Vagina (tissue), 2 donors: ENCODE results near the gene TCAIM. TPM values are rescaled to one million over a fixed set of nuclear protein-coding genes. Genes with fewer than 3 reads are reported as not detected.

Source experiments
- DNase-seq, 2 donors: peaks; one replicate each; pipeline ENCODE4 v3.0.0-alpha.2; 2017; ENCODE audit errors: extremely low spot score in 2 of 2
- H3K27ac ChIP-seq: fragments of 200-600 bp; sonication (generic); one replicate; pipeline ENCODE4 v1.5.1; 2019
- H3K27me3 ChIP-seq: fragments of 200-600 bp; sonication (generic); one replicate; pipeline ENCODE4 v1.5.1; 2019
- H3K36me3 ChIP-seq, 2 donors: fragments of 200-600 bp; sonication (generic); one replicate each; pipeline ENCODE4 v1.5.1; 2017 to 2019
- H3K4me1 ChIP-seq: fragments of 200-600 bp; sonication (generic); one replicate; pipeline ENCODE4 v1.5.1; 2019
- H3K4me3 ChIP-seq, 2 donors: fragments of 200-600 bp; sonication (generic); 1 replicate in 1 of 2; 2 replicates in 1 of 2; pipeline ENCODE4 v1.5.1; 2016 to 2019
- H3K9me3 ChIP-seq: fragments of 200-600 bp; sonication (generic); one replicate; pipeline ENCODE4 v1.5.1; 2019
- CTCF ChIP-seq, 3 experiments: fragments of 450-650 bp in 2 of 3; fragments of 200-600 bp in 1 of 3; sonication (generic) in 1 of 3; IDR thresholded peaks; one replicate each; pipeline ENCODE4 v1.5.1; 2017 to 2019; ENCODE audit warnings: antibody characterized with exemption in 3 of 3, mild to moderate bottlenecking in 2 of 3, moderate library complexity in 2 of 3
- POLR2A ChIP-seq, 2 donors: fragments of 450-650 bp; IDR thresholded peaks; one replicate each; pipeline ENCODE4 v1.6.1; 2017; ENCODE audit warnings: antibody characterized with exemption in 2 of 2, mild to moderate bottlenecking in 2 of 2, moderate library complexity in 2 of 2
- POLR2AphosphoS5 ChIP-seq, 2 donors: sonication (generic); formaldehyde crosslinking; IDR thresholded peaks; one replicate each; pipeline ENCODE4 v1.9.0; 2017; ENCODE audit warnings: antibody characterized with exemption in 2 of 2, mild to moderate bottlenecking in 2 of 2, low read depth in 1 of 2; ENCODE audit not compliant: insufficient read depth in 1 of 2
- intact Hi-C: fragments of 100-400 bp; cut with DNase I; formaldehyde crosslinking; loops from one replicate; pipeline ENCODE4 v1.15.1; 2023
- total RNA-seq: library from RNA; depleted of rRNA; stranded (reverse); fragments of >200 nt; gene quantifications from one replicate; pipeline ENCODE4 v1.2.3, GENCODE V29; 2016

Gene TCAIM, protein sequence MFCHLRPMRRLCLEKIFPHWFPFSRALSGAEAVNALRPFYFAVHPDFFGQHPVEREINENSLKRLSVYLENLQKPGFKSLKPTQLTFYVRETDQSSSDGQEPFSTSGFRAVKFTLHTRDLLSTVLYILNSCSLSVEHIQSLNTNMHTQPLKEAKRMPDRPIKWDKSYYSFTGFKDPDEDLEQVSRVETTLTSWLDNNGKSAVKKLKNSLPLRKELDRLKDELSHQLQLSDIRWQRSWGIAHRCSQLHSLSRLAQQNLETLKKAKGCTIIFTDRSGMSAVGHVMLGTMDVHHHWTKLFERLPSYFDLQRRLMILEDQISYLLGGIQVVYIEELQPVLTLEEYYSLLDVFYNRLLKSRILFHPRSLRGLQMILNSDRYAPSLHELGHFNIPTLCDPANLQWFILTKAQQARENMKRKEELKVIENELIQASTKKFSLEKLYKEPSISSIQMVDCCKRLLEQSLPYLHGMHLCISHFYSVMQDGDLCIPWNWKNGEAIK
- 17.9 TPM for total RNA-seq

DNA sequence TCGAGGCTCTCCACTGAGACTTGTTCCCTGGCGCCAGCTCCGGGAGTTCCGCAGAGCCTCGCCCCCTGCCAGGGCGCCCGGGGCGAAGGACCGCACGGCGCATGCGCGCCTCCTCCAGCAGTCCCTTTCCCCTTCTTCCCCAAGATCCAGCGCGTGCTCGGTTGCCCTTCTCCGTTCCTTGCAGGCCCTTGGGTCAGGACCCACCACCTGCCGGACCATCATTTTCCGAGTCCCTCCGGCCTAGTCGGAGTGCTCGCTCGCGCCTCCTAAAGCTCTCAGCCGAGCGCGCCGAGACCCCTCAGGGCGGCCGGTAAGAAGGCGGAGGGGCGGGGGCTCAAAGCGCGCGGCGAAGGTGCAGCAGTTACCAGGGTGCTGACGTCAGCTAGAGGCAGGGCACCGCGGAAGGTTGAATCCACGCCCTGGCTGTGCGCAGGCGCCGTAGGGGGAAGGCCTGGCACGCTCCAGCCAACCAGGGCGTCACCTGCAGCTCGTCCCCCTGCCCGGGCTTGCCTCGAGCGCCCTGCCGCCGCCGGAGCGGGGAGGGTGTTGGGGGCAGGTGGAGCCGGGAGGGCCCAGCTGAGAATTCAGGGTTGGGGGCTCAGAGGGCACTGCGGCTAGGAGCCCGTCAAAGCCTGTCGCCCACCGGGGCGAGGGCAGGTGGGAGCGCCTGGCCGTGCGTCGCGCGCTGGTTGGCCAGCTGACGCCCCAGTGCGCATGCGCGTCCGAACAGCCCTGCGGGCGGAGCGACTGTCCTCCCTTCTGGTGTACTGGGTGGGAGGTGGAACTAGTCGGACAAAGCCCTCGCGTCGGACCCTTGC, at the start of gene TCAIM:
TCAIM (plus strand) TSS at position 757 of the 818 bp plus-strand sequence. CDS start 16,017 bp downstream, outside the sequence.
- intact Hi-C loops: no loop called here
- Histone ChIP-seq H3K4me3 (peak within 1 kb of the TSS; percentile 68 to 78), H3K27ac (peak within 1 kb of the TSS; percentile 92), H3K4me1 (peaks cover 20% of the 10 kb centered on the region), H3K36me3 (no peaks in the 10 kb centered on the region), H3K27me3 (no peaks in the 10 kb centered on the region), H3K9me3 (no peaks in the 10 kb centered on the region)
- TF ChIP-seq CTCF (IDR thresholded peaks at IDR 0.05): peak in 1 of 3 experiments; percentile 4
- TF ChIP-seq POLR2A (IDR thresholded peaks at IDR 0.05): peak in 1 of 2 donors; percentile 61
- TF ChIP-seq POLR2AphosphoS5 (IDR thresholded peaks at IDR 0.05; ENCODE audit: insufficient read depth in 1 of 2, low read depth in 1 of 2): peak; percentile 85 to 95
- peak; percentile 96 to 98 for DNase-seq

DNA sequence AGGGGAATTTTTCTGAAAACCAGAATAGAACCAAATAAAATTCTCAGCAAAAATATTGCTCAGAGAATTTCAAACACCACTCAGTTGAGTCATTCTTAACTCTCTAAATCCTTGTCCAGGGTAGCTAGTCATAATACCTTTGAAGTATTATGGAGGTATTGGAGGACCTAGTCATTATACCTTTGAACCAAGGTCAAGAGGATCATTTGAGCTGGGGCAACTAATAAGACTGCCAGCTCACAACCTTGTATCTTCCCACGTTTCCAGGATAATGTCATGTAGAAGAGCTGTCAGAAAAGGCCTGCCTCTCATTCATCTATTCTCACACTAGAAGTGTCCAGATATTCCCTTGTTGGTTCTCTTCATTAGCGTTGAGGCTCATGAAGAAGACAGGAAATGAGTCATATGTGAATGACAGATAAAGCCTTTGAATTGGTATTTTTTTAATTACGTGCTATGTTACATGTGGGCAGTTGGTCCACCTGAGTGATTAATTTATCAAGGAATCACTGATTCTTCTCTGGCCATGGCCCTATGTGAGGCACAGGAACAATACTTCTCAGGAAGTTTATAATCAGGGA, 48.6 kb upstream of the TCAIM start:
- H3K36me3 ChIP-seq: no peaks in the 10 kb centered on the region
- no peaks in the 10 kb centered on the region for H3K27me3 ChIP-seq
- no peak for DNase-seq
- no peak overlapping the region for H3K4me3 ChIP-seq
- no peak overlapping the region for H3K27ac ChIP-seq
- no peaks in the 10 kb centered on the region for H3K9me3 ChIP-seq
- H3K4me1 ChIP-seq: no peaks in the 10 kb centered on the region
- no peak for TF ChIP-seq POLR2A (IDR thresholded peaks at IDR 0.05)
- TF ChIP-seq CTCF (IDR thresholded peaks at IDR 0.05): no peak
- no peak for TF ChIP-seq POLR2AphosphoS5 (IDR thresholded peaks at IDR 0.05; ENCODE audit: insufficient read depth in 1 of 2, low read depth in 1 of 2)
- intact Hi-C loops: no loop called here

- Histone ChIP-seq H3K27ac (no peak overlapping the region), H3K27me3 (no peaks in the 10 kb centered on the region), H3K4me1 (no peaks in the 10 kb centered on the region), H3K36me3 (no peaks in the 10 kb centered on the region), H3K9me3 (no peaks in the 10 kb centered on the region), H3K4me3 (no peak overlapping the region)
- TF ChIP-seq POLR2AphosphoS5 (IDR thresholded peaks at IDR 0.05; ENCODE audit: insufficient read depth in 1 of 2, low read depth in 1 of 2): no peak
- TF ChIP-seq POLR2A (IDR thresholded peaks at IDR 0.05): no peak
- TF ChIP-seq CTCF (IDR thresholded peaks at IDR 0.05): no peak
- DNase-seq: no peak
- intact Hi-C loops: no loop called here
These were observed 46.3 kb upstream of the TCAIM start for GRCh38 chr3:44292276-44292675.

- no peaks in the 10 kb centered on the region for H3K36me3 ChIP-seq
- TF ChIP-seq POLR2AphosphoS5 (IDR thresholded peaks at IDR 0.05; ENCODE audit: insufficient read depth in 1 of 2, low read depth in 1 of 2) (no peak), POLR2A (IDR thresholded peaks at IDR 0.05) (no peak), CTCF (IDR thresholded peaks at IDR 0.05) (no peak)
- no peaks in the 10 kb centered on the region for H3K27me3 ChIP-seq
- no peak overlapping the region for H3K4me3 ChIP-seq
- no peaks in the 10 kb centered on the region for H3K4me1 ChIP-seq
- H3K9me3 ChIP-seq: no peaks in the 10 kb centered on the region
- no peak for DNase-seq
- no peak overlapping the region for H3K27ac ChIP-seq
- intact Hi-C loops: no loop called here
These were observed 45.6 kb upstream of the TCAIM start for GRCh38 chr3:44292947-44293346.
